NCI-H82 treated with DMSO at 0.1 percent for 48 hours (cell line): Measurements from ENCODE around the gene COL15A1.

ENCODE experiments used
- DNase-seq: peaks from one replicate; lab custom pipeline; 2025; ENCODE audit not compliant: unreplicated experiment; lab: John Stamatoyannopoulos, UW

The COL15A1 gene

GRCh38 chr9:98944057-98944733 is 488 bp downstream of the COL15A1 start:
- no peak for DNase-seq

GRCh38 chr9:98944734-98945074 is 997 bp downstream of the COL15A1 start:
- DNase-seq = no peak

GRCh38 chr9:98949565-98949964 is 5.9 kb downstream of the COL15A1 start:
- DNase-seq = no peak

GRCh38 chr9:98950262-98950661 is 6.6 kb downstream of the COL15A1 start:
- DNase-seq = no peak

GRCh38 chr9:98951967-98952366 is 8.3 kb downstream of the COL15A1 start:
- DNase-seq = no peak

- DNase-seq = no peak
Observed at GRCh38 chr9:98953581-98954243, 10.0 kb downstream of the COL15A1 start.

GRCh38 chr9:98954244-98954610 is 10.5 kb downstream of the COL15A1 start:
- no peak for DNase-seq

GRCh38 chr9:98955259-98955658 is 11.6 kb downstream of the COL15A1 start:
- DNase-seq = no peak

GRCh38 chr9:98957826-98958225 is 14.1 kb downstream of the COL15A1 start:
- no peak for DNase-seq

- no peak for DNase-seq
Observed at GRCh38 chr9:98958271-98958984, 14.7 kb downstream of the COL15A1 start.

GRCh38 chr9:98960409-98960808 is 16.7 kb downstream of the COL15A1 start:
- no peak for DNase-seq

GRCh38 chr9:98961513-98962180 is 17.9 kb downstream of the COL15A1 start:
- no peak for DNase-seq

GRCh38 chr9:98962181-98962560 is 18.5 kb downstream of the COL15A1 start:
- no peak for DNase-seq

GRCh38 chr9:98962861-98963260 is 19.2 kb downstream of the COL15A1 start:
- DNase-seq = no peak

GRCh38 chr9:98964201-98964600 is 20.5 kb downstream of the COL15A1 start:
- DNase-seq = no peak

GRCh38 chr9:98964911-98965336 is 21.2 kb downstream of the COL15A1 start:
- DNase-seq = no peak

GRCh38 chr9:98966676-98967075 is 23.0 kb downstream of the COL15A1 start:
- DNase-seq = no peak

- DNase-seq = no peak
Observed at GRCh38 chr9:98967257-98967656, 23.6 kb downstream of the COL15A1 start.

GRCh38 chr9:98967680-98968079 is 24.0 kb downstream of the COL15A1 start:
- no peak for DNase-seq

GRCh38 chr9:98968601-98969337 is 25.1 kb downstream of the COL15A1 start:
- no peak for DNase-seq

GRCh38 chr9:98970532-98971041 is 26.9 kb downstream of the COL15A1 start:
- no peak for DNase-seq
